Measurements from ENCODE around the gene NKX1-1.

Gene NKX1-1

DNA sequence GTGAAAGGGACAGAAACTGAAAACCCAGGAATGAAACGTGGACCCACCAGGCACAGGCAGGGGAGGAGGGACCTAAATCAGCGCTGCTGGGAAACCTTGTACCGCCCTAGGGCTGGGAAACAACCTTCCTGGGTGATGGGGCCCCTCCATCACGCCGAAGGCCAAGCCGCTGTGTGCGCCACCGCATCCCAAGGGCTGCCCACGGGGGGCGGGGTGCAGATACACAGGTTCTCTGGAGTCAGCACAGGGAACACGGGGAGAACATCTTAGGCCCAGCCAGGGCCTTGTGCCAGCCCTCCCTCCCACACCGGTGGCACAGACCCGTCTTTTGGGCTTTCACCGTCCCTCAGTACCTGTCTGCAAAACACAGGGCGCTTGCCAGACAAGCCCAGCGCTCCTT, 46.3 kb downstream of the NKX1-1 start:
- no peak for DNase-seq (ENCODE audit: low read depth)

DNA sequence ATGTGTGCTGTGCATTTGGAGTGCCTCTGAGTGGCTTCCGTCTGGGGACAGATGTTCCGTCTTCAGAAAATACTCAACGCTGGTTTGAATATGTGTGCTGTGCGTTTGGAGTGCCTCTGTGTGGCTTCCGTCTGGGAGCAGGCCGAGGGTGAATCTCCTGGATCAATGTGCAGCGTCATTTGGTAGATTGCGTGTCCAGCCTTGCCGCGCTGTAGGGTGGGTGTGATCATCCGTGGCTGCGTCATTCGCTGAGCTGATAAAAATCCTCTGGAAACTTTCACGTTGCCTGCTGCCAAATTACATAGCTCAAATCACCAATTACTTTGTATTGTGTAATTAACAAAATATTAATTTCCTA, 47.1 kb downstream of the NKX1-1 start:
- no peak for DNase-seq (ENCODE audit: low read depth)

DNA sequence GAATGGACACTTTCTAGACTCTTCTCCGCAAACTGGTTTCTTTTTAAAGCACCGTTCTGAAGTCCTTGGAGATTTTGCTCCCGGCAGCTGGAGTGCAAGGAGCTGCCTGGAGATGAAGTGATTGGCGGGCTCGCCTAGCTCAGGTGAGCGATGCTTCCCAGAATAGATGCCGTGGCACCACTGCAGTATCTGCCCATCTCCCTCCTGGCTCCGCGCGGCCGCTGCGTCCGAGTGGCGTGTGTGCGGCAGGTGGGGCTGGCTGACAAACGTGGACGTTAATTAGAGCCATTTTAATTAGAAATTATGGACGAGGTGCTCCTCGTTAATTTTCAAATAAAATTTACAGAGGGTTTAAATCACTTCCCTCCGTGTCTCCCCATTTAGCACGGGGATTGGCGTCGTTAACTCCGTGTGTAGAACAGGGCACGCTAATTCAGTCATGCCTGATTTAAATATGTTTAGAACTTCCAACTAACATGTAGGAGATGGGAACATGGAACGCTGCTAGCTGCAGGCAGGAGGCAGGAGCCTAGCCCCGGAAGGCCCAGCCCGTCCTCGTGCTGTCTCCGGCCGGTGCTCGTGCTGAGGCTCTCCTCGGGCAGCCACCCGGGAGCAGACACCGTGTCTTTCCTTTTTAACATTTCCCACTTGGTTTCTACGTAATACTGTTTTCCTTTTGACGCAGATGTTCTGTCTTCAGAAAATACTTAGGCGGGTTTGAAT, 47.7 kb downstream of the NKX1-1 start:
- DNase-seq (ENCODE audit: low read depth) = no peak

DNA sequence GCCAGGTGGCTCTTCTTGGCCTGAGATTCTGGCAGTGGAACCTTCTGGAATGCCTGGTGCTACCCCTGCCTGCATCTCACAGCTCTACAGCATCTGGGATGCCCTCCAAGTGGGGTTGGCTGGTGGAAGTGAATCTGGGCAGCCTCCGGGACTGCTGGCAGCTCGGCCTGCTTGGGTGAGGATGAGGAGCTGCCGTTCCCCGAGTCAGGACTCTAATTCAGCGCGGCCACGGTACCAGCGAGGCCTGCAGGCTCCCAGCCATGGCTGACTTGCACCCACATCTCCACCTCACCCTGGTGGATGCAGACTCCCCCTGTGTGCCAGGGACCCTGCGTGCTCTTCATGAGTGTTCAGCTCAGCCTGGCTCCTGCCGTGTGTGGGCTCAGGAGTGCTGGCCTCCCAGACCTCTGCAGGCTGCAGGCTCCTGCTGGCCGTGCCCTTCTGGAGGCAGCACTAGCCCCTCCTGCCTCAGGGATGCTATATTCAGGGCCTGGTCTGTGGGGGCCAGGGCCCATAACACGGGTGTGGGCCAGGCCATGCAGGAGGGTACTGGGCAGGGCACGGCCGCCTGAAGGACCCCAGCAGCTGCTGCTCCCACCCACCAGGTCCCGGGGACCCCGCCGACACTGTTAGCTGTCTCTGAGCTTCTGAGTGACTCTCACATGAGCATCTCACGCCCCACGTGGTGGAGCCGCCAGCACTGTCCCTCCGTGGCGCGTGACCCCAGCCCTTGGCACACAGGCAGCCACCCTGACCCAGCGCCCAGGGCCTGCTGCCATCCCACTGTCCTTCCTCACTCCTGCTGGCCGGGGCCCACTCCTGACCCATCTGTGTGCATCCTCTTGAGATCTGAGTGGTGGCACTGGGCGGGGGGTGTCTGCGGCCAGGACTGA, 48.6 kb downstream of the NKX1-1 start:
- DNase-seq (ENCODE audit: low read depth) = no peak

DNA sequence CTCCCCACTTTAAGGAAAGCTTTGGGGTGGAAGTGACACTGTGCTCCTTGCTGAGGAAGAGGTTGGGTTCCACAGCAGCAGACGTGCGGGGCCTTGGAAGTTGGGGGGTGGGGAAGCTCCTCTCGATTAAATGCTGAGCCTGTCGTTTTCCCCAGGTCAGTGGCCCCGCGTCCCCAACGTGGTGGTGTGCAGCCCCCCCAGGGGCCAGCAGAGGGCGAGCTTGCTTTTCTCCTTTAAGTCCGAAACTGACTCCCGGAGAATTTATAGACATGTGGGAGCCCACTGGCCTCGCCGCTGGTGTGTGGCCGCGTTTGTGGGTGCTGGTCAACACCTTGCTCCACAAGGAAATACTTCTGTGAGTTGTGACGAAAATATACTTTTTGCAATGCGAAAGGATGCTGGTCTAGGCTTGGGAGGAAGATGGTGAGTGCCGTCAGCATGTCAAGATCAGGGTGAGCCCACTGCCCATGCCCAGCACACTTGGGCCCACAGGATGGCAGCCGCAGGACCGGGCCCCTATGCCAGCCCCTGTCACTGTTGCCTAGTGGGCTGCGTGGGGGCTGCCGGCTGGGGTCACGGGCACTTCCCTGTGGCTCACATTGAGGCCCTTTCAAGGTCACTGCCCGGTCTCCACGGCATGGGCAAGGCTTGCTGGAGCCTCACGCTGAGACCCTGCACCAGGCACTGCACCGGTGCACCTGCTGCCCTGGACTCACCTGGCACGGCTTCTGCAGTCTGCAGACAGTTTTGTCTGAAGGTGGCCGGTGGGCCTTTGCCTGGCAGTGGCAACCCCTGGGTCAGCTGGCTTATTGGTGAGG, 49.9 kb downstream of the NKX1-1 start:
- no peak for DNase-seq (ENCODE audit: low read depth)

DNA sequence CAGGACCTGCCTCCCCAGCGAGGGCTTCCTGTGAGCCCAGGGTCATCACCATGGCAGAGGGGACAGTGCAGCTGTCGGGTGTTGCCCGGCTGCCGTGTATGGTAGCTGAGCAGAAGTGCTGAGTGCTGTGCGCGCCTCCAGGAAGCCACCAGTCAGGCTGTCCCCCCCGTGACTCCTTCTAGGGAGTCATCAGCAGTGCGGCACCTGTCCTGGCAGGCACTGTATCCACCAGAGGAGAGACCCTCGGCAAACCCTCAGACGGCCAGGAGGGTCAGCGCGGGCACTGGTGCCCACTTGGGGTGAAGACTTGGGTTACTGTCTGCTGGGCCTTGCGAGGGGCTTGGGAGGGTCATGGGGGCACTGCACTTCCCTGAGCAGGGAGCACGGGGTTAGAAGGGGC, 50.9 kb downstream of the NKX1-1 start:
- DNase-seq (ENCODE audit: low read depth) = no peak

DNA sequence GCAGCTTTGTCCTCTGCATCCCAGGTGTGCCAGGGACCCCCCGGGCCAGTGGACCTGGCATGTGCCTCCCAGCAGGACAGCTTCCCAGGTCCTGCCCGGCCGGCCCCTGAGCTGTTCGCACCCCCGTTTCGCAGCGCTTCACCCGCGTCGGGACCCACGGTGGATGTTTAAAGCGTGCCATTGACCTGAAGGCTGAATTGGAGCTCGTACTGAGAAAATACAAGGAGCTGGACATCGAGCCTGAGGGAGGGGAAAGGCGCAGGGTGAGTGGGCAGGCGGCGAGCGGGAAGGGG, 51.3 kb downstream of the NKX1-1 start:
- no peak for DNase-seq (ENCODE audit: low read depth)

DNA sequence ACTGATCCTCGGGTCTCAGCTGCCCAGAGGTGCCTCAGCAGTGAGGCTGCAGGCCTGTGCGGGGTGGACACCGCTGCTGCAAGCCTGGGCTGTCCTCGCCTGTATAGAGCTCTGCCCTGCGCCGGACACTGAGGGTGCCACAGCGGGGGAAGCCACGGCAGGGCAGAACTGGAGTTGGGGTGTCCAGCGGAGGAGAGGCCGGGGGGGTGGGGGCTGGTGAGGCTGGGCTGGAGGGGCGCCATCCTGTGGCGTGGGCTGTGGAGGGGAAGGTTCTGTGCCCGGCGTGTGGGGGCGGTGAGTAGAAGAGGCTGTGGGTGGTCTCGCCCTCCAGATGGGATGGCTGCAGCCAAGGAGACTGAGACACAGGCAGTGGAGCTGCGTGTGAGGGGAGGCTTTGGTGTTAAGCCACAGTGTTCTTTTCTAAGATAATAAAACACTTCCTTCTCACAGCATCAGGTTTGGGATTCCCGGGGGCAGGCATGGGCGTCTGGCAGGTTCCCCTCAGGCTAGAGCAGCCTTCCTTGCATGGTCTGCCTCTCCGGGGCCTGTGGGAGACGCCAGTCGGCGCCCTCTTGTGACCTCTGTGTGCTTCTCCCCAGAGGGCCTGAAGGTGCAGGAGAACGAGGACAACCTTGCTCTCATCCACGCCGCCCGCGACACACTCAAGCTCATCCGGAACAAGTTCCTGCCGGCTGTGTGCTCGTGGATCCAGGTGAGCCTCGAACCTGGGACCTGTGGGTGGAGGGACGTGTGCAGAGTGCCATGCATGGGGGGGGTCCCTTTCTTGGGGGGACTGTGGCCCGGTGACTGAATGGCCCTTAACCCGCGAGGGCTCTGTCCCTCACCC, 51.9 kb downstream of the NKX1-1 start:
- no peak for DNase-seq (ENCODE audit: low read depth)

DNA sequence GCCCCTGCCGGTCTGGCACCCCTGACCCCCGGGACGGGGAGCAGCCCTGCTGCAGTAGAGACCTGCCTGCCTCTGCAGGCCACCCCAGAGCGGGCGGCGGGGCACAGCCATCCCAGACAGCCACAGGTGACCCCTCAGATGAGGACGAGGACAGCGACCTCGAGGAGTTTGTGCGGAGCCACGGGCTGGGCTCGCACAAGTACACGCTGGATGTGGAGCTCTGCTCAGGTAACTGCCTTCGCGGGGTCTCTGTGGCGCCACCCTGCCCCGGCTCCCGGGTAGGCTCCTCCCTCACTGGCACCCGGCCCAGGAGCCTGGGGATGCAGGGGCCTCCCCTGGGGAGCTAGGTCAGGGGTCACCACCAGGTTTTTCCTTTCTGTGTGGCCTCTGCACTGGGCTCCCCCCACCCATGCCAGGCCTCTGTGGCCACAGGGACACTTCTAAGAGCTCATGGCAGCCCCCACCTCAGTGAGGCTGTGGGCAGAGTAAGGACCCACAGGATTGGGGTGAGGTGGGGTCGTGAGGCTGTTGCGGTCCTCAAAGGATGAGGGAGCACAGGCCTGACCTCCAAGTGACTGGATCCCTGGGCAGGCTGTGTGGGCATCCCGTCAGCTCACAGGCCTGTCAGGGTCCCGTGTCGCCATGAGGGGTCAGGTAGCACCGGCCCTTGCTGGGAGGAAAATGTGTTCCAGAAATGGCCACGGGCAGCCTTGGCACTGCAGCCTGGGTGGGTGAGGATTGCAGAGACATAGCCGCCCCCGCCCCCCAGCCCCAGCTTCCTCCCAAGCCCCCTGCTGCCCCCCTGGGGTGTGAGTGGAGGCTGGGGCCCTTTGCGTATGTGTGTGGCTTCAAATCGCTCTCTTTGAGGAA, 52.8 kb downstream of the NKX1-1 start:
- no peak for DNase-seq (ENCODE audit: low read depth)

All from T-helper 22 cell (primary cell).